Measurements from ENCODE around the gene PAPPA2. TPM values are rescaled to one million over a fixed set of nuclear protein-coding genes. Genes with fewer than 3 reads are reported as not detected.
"Not testable (repeated sequence)": the region's sequence is repeated elsewhere in the genome, so short reads cannot be mapped to it uniquely, and the experiment has no call there.

The PAPPA2 gene
- total RNA-seq, 1 donor from 2014 or later, result not detected

DNA sequence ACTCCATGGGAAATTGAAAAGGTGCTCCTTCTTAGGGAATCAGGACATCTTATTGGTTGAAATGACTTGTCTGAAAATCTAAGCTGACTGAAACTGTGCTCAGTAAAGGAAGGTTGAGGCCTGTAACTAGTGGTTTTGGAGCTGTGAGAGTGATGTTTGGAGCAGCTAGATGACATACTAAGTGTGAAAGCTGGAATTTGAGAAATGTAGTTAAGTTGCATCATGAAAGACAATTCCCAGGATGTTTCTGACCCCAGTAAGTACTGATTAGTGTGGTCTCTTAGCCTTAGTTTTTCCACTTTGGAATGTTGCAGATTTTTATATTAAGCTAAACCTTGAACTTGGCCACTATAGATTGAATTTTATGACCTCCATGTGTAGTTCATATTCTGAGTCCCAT is 154.9 kb downstream of the PAPPA2 start:
- Mint-ChIP-seq H3K36me3 (ENCODE audit: low read depth) (no peaks in the 10 kb centered on the region), H3K9me3 (peaks cover 4% of the 10 kb centered on the region), H3K27ac (no peak overlapping the region), H3K4me3 (no peak overlapping the region), H3K27me3 (no peaks in the 10 kb centered on the region), H3K4me1 (no peaks in the 10 kb centered on the region)
- intact Hi-C loops (cut with micrococcal nuclease), result no loop called here
- CTCF ChIA-PET, result no interaction called here
- POLR2A ChIA-PET, result no interaction called here
- DNase-seq (no peak), ATAC-seq (ENCODE audit: low read depth) (no peak)
- TF ChIP-seq, protein P1, sequence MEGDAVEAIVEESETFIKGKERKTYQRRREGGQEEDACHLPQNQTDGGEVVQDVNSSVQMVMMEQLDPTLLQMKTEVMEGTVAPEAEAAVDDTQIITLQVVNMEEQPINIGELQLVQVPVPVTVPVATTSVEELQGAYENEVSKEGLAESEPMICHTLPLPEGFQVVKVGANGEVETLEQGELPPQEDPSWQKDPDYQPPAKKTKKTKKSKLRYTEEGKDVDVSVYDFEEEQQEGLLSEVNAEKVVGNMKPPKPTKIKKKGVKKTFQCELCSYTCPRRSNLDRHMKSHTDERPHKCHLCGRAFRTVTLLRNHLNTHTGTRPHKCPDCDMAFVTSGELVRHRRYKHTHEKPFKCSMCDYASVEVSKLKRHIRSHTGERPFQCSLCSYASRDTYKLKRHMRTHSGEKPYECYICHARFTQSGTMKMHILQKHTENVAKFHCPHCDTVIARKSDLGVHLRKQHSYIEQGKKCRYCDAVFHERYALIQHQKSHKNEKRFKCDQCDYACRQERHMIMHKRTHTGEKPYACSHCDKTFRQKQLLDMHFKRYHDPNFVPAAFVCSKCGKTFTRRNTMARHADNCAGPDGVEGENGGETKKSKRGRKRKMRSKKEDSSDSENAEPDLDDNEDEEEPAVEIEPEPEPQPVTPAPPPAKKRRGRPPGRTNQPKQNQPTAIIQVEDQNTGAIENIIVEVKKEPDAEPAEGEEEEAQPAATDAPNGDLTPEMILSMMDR (IDR thresholded peaks at IDR 0.05), result no peak

DNA sequence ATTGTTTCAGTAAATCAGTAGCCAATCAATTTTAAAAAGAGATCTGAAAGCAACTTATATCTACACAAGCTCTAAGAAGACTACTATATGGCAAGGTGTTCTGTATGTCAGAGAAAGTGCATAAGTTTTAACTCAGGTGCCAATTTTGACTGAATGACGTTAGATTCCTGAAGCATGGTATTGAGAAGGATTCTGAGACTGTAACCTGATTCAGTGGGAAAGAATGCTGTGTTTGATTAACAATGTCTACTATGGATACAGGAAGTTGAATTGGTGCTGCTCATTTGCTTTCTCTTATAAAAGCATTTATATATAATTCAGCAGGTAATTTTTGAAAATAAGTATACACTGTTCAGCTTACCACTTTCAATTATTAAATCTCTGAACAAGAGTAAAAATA is 156.3 kb downstream of the PAPPA2 start:
- DNase-seq (no peak), ATAC-seq (ENCODE audit: low read depth) (no peak)
- intact Hi-C loops (cut with micrococcal nuclease), result no loop called here
- TF ChIP-seq, protein P1 (IDR thresholded peaks at IDR 0.05), result no peak
- ChIA-PET POLR2A (no interaction called here), CTCF (no interaction called here)
- H3K4me1 Mint-ChIP-seq, result no peaks in the 10 kb centered on the region
- H3K9me3 Mint-ChIP-seq, result peaks cover 8% of the 10 kb centered on the region
- no peaks in the 10 kb centered on the region for H3K27me3 Mint-ChIP-seq
- no peak overlapping the region for H3K4me3 Mint-ChIP-seq
- no peak overlapping the region for H3K27ac Mint-ChIP-seq
- no peaks in the 10 kb centered on the region for H3K36me3 Mint-ChIP-seq (ENCODE audit: low read depth)

DNA sequence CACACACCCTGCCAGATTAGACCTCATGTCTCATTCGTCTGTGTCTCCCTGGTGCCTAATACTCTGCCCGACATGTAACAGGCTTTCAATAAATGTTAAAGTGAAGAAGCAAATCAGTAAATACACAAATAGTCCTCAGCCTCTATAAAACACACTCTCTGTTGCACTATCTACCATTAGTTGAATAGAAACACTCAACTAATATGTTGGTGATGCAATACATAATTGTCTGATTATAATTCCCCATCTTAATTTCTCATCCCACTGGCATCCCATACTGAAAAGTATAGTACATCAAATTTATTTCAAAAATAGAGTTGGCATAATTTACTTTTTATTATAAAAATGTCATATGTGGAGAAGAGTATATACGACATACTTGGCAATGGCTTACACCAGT is 162.4 kb downstream of the PAPPA2 start:
- no peak overlapping the region for H3K4me3 Mint-ChIP-seq
- DNase-seq (no peak), ATAC-seq (ENCODE audit: low read depth) (no peak)
- H3K36me3 Mint-ChIP-seq (ENCODE audit: low read depth), result no peaks in the 10 kb centered on the region
- intact Hi-C loops (cut with micrococcal nuclease), result no loop called here
- POLR2A ChIA-PET, result no interaction called here
- no peak overlapping the region for H3K27ac Mint-ChIP-seq
- no peaks in the 10 kb centered on the region for H3K4me1 Mint-ChIP-seq
- TF ChIP-seq, protein P1 (IDR thresholded peaks at IDR 0.05), result no peak
- CTCF ChIA-PET, result no interaction called here
- H3K9me3 Mint-ChIP-seq, result peaks cover 4% of the 10 kb centered on the region
- no peaks in the 10 kb centered on the region for H3K27me3 Mint-ChIP-seq

DNA sequence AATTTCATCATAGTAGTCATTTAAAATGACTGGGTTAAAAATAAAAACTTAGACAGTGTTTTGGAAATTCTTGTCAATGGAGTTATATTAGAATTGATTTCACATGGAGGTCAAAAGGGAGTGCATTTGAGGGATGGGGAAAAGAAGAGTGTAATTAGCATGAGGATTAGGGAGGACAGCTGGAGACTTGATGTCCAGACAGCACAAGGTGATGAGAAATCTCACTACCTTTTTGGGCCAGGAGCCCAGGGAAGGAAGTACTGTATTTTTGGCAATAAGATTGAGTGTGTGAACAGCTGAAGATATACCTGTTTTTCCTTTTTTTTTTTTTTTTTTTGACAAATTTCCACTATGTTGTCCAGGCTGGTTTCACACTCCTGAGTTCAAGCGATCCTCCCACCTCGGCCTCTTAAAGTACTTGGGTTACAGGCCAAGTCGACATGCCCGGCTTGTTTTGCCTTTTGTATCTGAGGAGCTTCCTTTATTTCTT is 163.6 kb downstream of the PAPPA2 start:
- H3K36me3 Mint-ChIP-seq (ENCODE audit: low read depth), result no peaks in the 10 kb centered on the region
- no peaks in the 10 kb centered on the region for H3K27me3 Mint-ChIP-seq
- H3K4me3 Mint-ChIP-seq, result no peak overlapping the region
- DNase-seq, result no peak
- no peaks in the 10 kb centered on the region for H3K4me1 Mint-ChIP-seq
- CTCF ChIA-PET, result no interaction called here
- intact Hi-C loops (cut with micrococcal nuclease), result no loop called here
- no peak for ATAC-seq (ENCODE audit: low read depth)
- no peak overlapping the region for H3K27ac Mint-ChIP-seq
- TF ChIP-seq, protein P1 (IDR thresholded peaks at IDR 0.05), result no peak
- peaks cover 4% of the 10 kb centered on the region for H3K9me3 Mint-ChIP-seq
- POLR2A ChIA-PET, result no interaction called here

DNA sequence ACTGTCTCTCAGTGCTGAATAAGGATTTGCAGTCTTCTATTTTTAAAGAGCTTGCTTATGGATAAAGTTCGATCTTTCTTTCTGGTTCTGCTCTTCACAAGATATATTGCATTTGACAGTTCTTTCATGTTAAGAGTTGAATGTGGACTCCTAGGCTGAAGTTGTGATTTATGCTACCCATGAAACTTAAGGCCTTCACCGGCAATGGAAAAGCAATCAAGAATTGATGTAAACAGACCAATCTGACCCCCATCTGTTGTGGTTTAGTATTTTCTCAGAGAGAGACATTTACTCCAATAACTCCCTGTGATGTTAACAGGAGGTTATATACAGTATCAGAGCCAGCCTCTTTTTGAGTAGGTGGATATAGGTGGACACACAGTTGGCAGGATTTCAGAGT is 165.8 kb downstream of the PAPPA2 start:
- no peak overlapping the region for H3K4me3 Mint-ChIP-seq
- intact Hi-C loops (cut with micrococcal nuclease), result no loop called here
- H3K36me3 Mint-ChIP-seq (ENCODE audit: low read depth), result no peaks in the 10 kb centered on the region
- ChIA-PET POLR2A (no interaction called here), CTCF (no interaction called here)
- TF ChIP-seq, protein P1 (IDR thresholded peaks at IDR 0.05), result no peak
- no peaks in the 10 kb centered on the region for H3K9me3 Mint-ChIP-seq
- DNase-seq (no peak), ATAC-seq (ENCODE audit: low read depth) (no peak)
- no peaks in the 10 kb centered on the region for H3K27me3 Mint-ChIP-seq
- H3K27ac Mint-ChIP-seq, result no peak overlapping the region
- H3K4me1 Mint-ChIP-seq, result no peaks in the 10 kb centered on the region

DNA sequence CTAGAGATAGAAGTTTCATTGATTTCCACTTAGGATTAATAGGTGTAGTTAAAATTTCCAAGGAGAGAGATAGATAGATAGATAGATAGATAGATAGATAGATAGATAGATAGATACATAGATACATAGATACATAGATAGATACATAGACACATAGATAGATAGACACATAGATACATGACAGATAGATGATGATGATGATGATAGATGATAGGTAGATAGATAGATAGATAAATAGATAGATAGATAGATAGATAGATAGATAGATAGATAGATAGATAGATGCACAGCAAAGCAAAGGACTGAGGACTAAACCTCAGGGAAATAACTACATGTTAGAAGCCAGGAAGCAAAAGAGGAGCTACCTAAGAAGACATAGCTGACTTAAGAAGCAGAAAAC is 171.8 kb downstream of the PAPPA2 start:
- intact Hi-C loops (cut with micrococcal nuclease); CTCF ChIA-PET; POLR2A ChIA-PET; H3K4me3 Mint-ChIP-seq; DNase-seq; H3K27me3 Mint-ChIP-seq; H3K4me1 Mint-ChIP-seq; H3K36me3 Mint-ChIP-seq (ENCODE audit: low read depth); H3K27ac Mint-ChIP-seq; ATAC-seq (ENCODE audit: low read depth); H3K9me3 Mint-ChIP-seq: not testable (repeated sequence)
